ENCODE data around the gene REXO1.

- TF ChIP-seq POLR2AphosphoS5 (IDR thresholded peaks at IDR 0.05; ENCODE audit: low read depth): no peak
- TF ChIP-seq, protein P1, sequence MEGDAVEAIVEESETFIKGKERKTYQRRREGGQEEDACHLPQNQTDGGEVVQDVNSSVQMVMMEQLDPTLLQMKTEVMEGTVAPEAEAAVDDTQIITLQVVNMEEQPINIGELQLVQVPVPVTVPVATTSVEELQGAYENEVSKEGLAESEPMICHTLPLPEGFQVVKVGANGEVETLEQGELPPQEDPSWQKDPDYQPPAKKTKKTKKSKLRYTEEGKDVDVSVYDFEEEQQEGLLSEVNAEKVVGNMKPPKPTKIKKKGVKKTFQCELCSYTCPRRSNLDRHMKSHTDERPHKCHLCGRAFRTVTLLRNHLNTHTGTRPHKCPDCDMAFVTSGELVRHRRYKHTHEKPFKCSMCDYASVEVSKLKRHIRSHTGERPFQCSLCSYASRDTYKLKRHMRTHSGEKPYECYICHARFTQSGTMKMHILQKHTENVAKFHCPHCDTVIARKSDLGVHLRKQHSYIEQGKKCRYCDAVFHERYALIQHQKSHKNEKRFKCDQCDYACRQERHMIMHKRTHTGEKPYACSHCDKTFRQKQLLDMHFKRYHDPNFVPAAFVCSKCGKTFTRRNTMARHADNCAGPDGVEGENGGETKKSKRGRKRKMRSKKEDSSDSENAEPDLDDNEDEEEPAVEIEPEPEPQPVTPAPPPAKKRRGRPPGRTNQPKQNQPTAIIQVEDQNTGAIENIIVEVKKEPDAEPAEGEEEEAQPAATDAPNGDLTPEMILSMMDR (conservative IDR thresholded peaks at IDR 0.05; ENCODE audit: low read depth in 2 of 2): no peak
- TF ChIP-seq CREB1 (CRISPR knock-in tag; IDR thresholded peaks at IDR 0.05; ENCODE audit: low read depth): no peak
- TF ChIP-seq EZH2 (IDR thresholded peaks at IDR 0.05; ENCODE audit: low read depth, unreplicated experiment): no peak
- TF ChIP-seq ZNF114 (CRISPR knock-in tag; IDR thresholded peaks at IDR 0.05): no peak
- TF ChIP-seq, protein P2, sequence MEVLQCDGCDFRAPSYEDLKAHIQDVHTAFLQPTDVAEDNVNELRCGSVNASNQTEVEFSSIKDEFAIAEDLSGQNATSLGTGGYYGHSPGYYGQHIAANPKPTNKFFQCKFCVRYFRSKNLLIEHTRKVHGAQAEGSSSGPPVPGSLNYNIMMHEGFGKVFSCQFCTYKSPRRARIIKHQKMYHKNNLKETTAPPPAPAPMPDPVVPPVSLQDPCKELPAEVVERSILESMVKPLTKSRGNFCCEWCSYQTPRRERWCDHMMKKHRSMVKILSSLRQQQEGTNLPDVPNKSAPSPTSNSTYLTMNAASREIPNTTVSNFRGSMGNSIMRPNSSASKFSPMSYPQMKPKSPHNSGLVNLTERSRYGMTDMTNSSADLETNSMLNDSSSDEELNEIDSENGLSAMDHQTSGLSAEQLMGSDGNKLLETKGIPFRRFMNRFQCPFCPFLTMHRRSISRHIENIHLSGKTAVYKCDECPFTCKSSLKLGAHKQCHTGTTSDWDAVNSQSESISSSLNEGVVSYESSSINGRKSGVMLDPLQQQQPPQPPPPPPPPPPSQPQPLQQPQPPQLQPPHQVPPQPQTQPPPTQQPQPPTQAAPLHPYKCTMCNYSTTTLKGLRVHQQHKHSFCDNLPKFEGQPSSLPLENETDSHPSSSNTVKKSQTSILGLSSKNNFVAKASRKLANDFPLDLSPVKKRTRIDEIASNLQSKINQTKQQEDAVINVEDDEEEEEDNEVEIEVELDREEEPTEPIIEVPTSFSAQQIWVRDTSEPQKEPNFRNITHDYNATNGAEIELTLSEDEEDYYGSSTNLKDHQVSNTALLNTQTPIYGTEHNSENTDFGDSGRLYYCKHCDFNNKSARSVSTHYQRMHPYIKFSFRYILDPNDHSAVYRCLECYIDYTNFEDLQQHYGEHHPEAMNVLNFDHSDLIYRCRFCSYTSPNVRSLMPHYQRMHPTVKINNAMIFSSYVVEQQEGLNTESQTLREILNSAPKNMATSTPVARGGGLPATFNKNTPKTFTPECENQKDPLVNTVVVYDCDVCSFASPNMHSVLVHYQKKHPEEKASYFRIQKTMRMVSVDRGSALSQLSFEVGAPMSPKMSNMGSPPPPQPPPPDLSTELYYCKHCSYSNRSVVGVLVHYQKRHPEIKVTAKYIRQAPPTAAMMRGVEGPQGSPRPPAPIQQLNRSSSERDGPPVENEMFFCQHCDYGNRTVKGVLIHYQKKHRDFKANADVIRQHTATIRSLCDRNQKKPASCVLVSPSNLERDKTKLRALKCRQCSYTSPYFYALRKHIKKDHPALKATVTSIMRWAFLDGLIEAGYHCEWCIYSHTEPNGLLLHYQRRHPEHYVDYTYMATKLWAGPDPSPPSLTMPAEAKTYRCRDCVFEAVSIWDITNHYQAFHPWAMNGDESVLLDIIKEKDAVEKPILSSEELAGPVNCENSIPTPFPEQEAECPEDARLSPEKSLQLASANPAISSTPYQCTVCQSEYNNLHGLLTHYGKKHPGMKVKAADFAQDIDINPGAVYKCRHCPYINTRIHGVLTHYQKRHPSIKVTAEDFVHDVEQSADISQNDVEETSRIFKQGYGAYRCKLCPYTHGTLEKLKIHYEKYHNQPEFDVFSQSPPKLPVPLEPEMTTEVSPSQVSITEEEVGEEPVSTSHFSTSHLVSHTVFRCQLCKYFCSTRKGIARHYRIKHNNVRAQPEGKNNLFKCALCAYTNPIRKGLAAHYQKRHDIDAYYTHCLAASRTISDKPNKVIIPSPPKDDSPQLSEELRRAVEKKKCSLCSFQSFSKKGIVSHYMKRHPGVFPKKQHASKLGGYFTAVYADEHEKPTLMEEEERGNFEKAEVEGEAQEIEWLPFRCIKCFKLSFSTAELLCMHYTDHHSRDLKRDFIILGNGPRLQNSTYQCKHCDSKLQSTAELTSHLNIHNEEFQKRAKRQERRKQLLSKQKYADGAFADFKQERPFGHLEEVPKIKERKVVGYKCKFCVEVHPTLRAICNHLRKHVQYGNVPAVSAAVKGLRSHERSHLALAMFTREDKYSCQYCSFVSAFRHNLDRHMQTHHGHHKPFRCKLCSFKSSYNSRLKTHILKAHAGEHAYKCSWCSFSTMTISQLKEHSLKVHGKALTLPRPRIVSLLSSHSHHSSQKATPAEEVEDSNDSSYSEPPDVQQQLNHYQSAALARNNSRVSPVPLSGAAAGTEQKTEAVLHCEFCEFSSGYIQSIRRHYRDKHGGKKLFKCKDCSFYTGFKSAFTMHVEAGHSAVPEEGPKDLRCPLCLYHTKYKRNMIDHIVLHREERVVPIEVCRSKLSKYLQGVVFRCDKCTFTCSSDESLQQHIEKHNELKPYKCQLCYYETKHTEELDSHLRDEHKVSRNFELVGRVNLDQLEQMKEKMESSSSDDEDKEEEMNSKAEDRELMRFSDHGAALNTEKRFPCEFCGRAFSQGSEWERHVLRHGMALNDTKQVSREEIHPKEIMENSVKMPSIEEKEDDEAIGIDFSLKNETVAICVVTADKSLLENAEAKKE (CRISPR knock-in tag; IDR thresholded peaks at IDR 0.05): no peak
- no peak for TF ChIP-seq REST (IDR thresholded peaks at IDR 0.05; ENCODE audit: unreplicated experiment)
Observed at GRCh38 chr19:1813192-1814182, 34.8 kb downstream of the REXO1 start.
